HT-29 (cell line): ENCODE data around the gene LRRK1. TPM values are rescaled to one million over a fixed set of nuclear protein-coding genes. Genes with fewer than 3 reads are reported as not detected.

ENCODE experiments used
- DNase-seq: peaks from one replicate; pipeline ENCODE4 v3.0.0-alpha.2; 2015; ENCODE audit warnings: low spot score
- total RNA-seq: library from RNA; depleted of rRNA; stranded (reverse); fragments of >200 nt; shearing (Covaris generic); gene quantifications from 2 replicates; pipeline ENCODE4 v1.2.3, GENCODE V29; 2014; rRNA removed

LRRK1 gene
- 20.9 and 25.0 TPM in 2 replicates for total RNA-seq

- DNase-seq: peak; percentile 69
Measured at GRCh38 chr15:100918690-100919480, at the start of gene LRRK1. LRRK1 (plus strand) TSS chr15:100919357; CDS start chr15:100924633, 5,276 bp downstream.

- DNase-seq: peak; percentile 95
Measured at GRCh38 chr15:100873029-100873677, 46.0 kb upstream of the LRRK1 start.

GRCh38 chr15:100875495-100875894, 43.7 kb upstream of the LRRK1 start:
- DNase-seq: no peak

GRCh38 chr15:100875976-100876375, 43.2 kb upstream of the LRRK1 start:
- no peak for DNase-seq

- DNase-seq: no peak
Measured at GRCh38 chr15:100877551-100877950, 41.6 kb upstream of the LRRK1 start.

- no peak for DNase-seq
Measured at GRCh38 chr15:100878130-100878529, 41.0 kb upstream of the LRRK1 start.

- DNase-seq: peak; percentile 21
Measured at GRCh38 chr15:100878648-100879047, 40.5 kb upstream of the LRRK1 start.

GRCh38 chr15:100879061-100879463, 40.1 kb upstream of the LRRK1 start:
- peak; percentile 41 for DNase-seq

- peak; percentile 70 for DNase-seq
Measured at GRCh38 chr15:100879464-100880138, 39.6 kb upstream of the LRRK1 start, which contains the start of gene ALDH1A3. ALDH1A3 (plus strand) TSS chr15:100879831; CDS start chr15:100879908, 77 bp downstream.

- DNase-seq: no peak
Measured at GRCh38 chr15:100880139-100880896, 38.8 kb upstream of the LRRK1 start.

- no peak for DNase-seq
Measured at GRCh38 chr15:100880897-100881242, 38.3 kb upstream of the LRRK1 start.

- no peak for DNase-seq
Measured at GRCh38 chr15:100881573-100882336, 37.4 kb upstream of the LRRK1 start.

GRCh38 chr15:100885116-100885515, 34.0 kb upstream of the LRRK1 start:
- DNase-seq: no peak

- no peak for DNase-seq
Measured at GRCh38 chr15:100885811-100886210, 33.3 kb upstream of the LRRK1 start.

GRCh38 chr15:100887211-100887913, 31.8 kb upstream of the LRRK1 start:
- DNase-seq: no peak

- no peak for DNase-seq
Measured at GRCh38 chr15:100889385-100890050, 29.6 kb upstream of the LRRK1 start.

- DNase-seq: no peak
Measured at GRCh38 chr15:100890051-100890720, 29.0 kb upstream of the LRRK1 start.

- no peak for DNase-seq
Measured at GRCh38 chr15:100890850-100891249, 28.3 kb upstream of the LRRK1 start.
